Stomach (tissue), 9 donors: ENCODE measurements around the gene RERE. TPM values are rescaled to one million over a fixed set of nuclear protein-coding genes. Genes with fewer than 3 reads are reported as not detected.

Experiments
- DNase-seq, 2 donors: peaks; one replicate each; pipeline versions ENCODE4 v3.0.0 to v3.0.0-alpha.2; 2013 to 2019
- H3K27ac ChIP-seq, 5 donors: fragments of 200-600 bp in 4 of 5; sonication (generic) in 4 of 5; one replicate each; pipeline ENCODE4 v1.5.1; 2013 to 2019; ENCODE audit warnings: mild to moderate bottlenecking in 1 of 5, moderate library complexity in 1 of 5
- H3K27me3 ChIP-seq, 3 donors: fragments of 200-600 bp; sonication (generic); one replicate each; pipeline ENCODE4 v1.5.1; 2017 to 2019; ENCODE audit warnings: mixed run types in 1 of 3
- H3K36me3 ChIP-seq, 4 donors: fragments of 200-600 bp; sonication (generic); 1 replicate in 3 of 4; 2 replicates in 1 of 4; pipeline ENCODE4 v1.5.1; 2016 to 2019
- H3K4me1 ChIP-seq, 4 donors: fragments of 200-600 bp; sonication (generic); one replicate each; pipeline ENCODE4 v1.5.1; 2016 to 2019
- H3K4me3 ChIP-seq, 4 donors: fragments of 200-600 bp; sonication (generic) in 3 of 4; one replicate each; pipeline ENCODE4 v1.5.1; 2016 to 2019; ENCODE audit warnings: mild to moderate bottlenecking in 1 of 4
- H3K9me3 ChIP-seq, 4 donors: fragments of 200-600 bp; sonication (generic); one replicate each; pipeline ENCODE4 v1.5.1; 2016 to 2019
- EP300 ChIP-seq: sonication (generic); formaldehyde crosslinking; IDR thresholded peaks from one replicate; pipeline ENCODE4 v1.6.1; 2017; ENCODE audit warnings: antibody characterized with exemption
- POLR2A ChIP-seq, 4 donors: fragments of 450-650 bp; IDR thresholded peaks; one replicate each; pipeline ENCODE4 v1.6.1; 2016; ENCODE audit warnings: antibody characterized with exemption in 4 of 4, control low read depth in 2 of 4, mild to moderate bottlenecking in 1 of 4, moderate library complexity in 1 of 4
- POLR2AphosphoS5 ChIP-seq, 3 donors: sonication (generic); formaldehyde crosslinking; IDR thresholded peaks; one replicate each; pipeline ENCODE4 v1.6.1; 2016; ENCODE audit warnings: antibody characterized with exemption in 3 of 3
- WGBS, 5 donors: extraction: QIAGEN DNeasy Blood & Tissue Kit in 3 of 5; methylation state at CpG; one replicate each; pipeline versions ENCODE4 v1.1.5 to v1.1.7; 2013 to 2018; 5-methylcytosine and 5-hydroxymethylcytosine counted together
- intact Hi-C: fragments of 100-400 bp; cut with DNase I; formaldehyde crosslinking; loops from one replicate; pipeline ENCODE4 v1.15.1; 2023; ENCODE audit warnings: low total_unique reads
- polyA plus RNA-seq, 3 donors: library from polyadenylated mRNA; stranded (reverse); fragments of 200-250 nt; gene quantifications; one replicate each; pipeline ENCODE4 v1.2.3, GENCODE V29; 2013
- total RNA-seq, 5 donors: library from RNA; depleted of rRNA; stranded (reverse); fragments of >200 nt; gene quantifications; one replicate each; pipeline versions ENCODE4 v1.1.0 to v1.2.3, GENCODE V29; 2014 to 2016
- TF ChIP-seq, protein P1 (sequence below), 7 experiments: fragments of 450-650 bp in 4 of 7; fragments of 200-600 bp in 3 of 7; sonication (generic) in 3 of 7; IDR thresholded peaks; one replicate each; pipeline ENCODE4 v1.5.1; 2016 to 2019; ENCODE audit warnings: antibody characterized with exemption in 7 of 7, control low read depth in 2 of 7, mild to moderate bottlenecking in 1 of 7
- donor health status: healthy with polysubstance abuse.
- donor health status: Bipolar disorder and iron deficiency.
- donor health status: healthy.

The RERE gene
- total and polyA plus RNA-seq, 8 donors, result 15.6 to 198 (median 79.3) TPM

GRCh38 chr1:8632102-8632501 is 185.3 kb downstream of the RERE start:
- Histone ChIP-seq H3K27ac (no peak overlapping the region), H3K9me3 (no peaks in the 10 kb centered on the region), H3K36me3 (peaks cover 0 to 3% (median 0%) of the 10 kb centered on the region in 4 donors), H3K4me1 (peaks cover 15 to 45% (median 33%) of the 10 kb centered on the region in 4 donors), H3K4me3 (no peak overlapping the region), H3K27me3 (no peaks in the 10 kb centered on the region)
- intact Hi-C loops, result no loop called here
- WGBS, 5 donors, result 71 to 80% (median 77%) methylated on average over 4 of the region's 4 CpGs
- TF ChIP-seq EP300 (no peak), POLR2AphosphoS5 (IDR thresholded peaks at IDR 0.05) (no peak), POLR2A (IDR thresholded peaks at IDR 0.05) (no peak)
- TF ChIP-seq, protein P1, sequence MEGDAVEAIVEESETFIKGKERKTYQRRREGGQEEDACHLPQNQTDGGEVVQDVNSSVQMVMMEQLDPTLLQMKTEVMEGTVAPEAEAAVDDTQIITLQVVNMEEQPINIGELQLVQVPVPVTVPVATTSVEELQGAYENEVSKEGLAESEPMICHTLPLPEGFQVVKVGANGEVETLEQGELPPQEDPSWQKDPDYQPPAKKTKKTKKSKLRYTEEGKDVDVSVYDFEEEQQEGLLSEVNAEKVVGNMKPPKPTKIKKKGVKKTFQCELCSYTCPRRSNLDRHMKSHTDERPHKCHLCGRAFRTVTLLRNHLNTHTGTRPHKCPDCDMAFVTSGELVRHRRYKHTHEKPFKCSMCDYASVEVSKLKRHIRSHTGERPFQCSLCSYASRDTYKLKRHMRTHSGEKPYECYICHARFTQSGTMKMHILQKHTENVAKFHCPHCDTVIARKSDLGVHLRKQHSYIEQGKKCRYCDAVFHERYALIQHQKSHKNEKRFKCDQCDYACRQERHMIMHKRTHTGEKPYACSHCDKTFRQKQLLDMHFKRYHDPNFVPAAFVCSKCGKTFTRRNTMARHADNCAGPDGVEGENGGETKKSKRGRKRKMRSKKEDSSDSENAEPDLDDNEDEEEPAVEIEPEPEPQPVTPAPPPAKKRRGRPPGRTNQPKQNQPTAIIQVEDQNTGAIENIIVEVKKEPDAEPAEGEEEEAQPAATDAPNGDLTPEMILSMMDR (IDR thresholded peaks at IDR 0.05), result no peak
- DNase-seq, result no peak

DNA sequence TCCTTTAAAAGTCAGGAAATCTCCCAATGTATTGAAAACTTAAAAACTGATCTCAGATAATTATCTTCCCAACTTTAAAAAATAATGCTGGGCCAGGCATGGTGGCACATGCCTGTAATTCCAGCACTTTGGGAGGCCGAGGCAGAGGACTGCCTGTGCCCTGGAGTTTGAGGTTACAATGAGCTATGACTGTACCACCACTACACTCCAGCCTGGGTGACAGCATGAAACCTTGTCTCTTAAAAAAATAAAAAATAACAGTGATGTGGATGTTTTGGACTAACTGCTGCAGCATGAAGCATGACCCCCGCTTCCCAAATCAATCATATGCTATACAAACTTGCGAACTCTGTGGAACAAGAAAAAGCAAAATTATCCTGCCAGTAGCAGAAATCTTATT is 186.3 kb downstream of the RERE start:
- H3K4me1 ChIP-seq, result peaks cover 22 to 54% (median 42%) of the 10 kb centered on the region in 4 donors
- no peaks in the 10 kb centered on the region for H3K27me3 ChIP-seq
- intact Hi-C loops, result no loop called here
- no peak for DNase-seq
- H3K9me3 ChIP-seq, result no peaks in the 10 kb centered on the region
- H3K27ac ChIP-seq, result no peak overlapping the region
- peaks cover 0 to 3% (median 0%) of the 10 kb centered on the region in 4 donors for H3K36me3 ChIP-seq
- WGBS, 5 donors, result 93 to 99% (median 95%) methylated on average over 3 of the region's 3 CpGs
- TF ChIP-seq POLR2AphosphoS5 (IDR thresholded peaks at IDR 0.05), result no peak
- TF ChIP-seq POLR2A (IDR thresholded peaks at IDR 0.05), result no peak
- TF ChIP-seq, protein P1 (IDR thresholded peaks at IDR 0.05), result no peak
- TF ChIP-seq EP300, result no peak
- no peak overlapping the region for H3K4me3 ChIP-seq

- H3K4me1 ChIP-seq, result peaks cover 25 to 61% (median 46%) of the 10 kb centered on the region in 4 donors
- TF ChIP-seq EP300 (no peak), POLR2AphosphoS5 (IDR thresholded peaks at IDR 0.05) (peak in 1 of 3 donors; percentile 24), POLR2A (IDR thresholded peaks at IDR 0.05) (no peak)
- TF ChIP-seq, protein P1 (IDR thresholded peaks at IDR 0.05), result no peak
- H3K27me3 ChIP-seq, result no peaks in the 10 kb centered on the region
- H3K27ac ChIP-seq, result peak overlapping the region in 1 of 5 donors; percentile 47
- peaks cover 0 to 3% (median 0%) of the 10 kb centered on the region in 4 donors for H3K36me3 ChIP-seq
- intact Hi-C loops, result no loop called here
- no peaks in the 10 kb centered on the region for H3K9me3 ChIP-seq
- H3K4me3 ChIP-seq, result peak overlapping the region in 1 of 4 donors; percentile 2
- peak in 1 of 2 donors; percentile 30 for DNase-seq
- WGBS, 5 donors, result 57 to 69% (median 67%) methylated on average over 7 of the region's 7 CpGs
These were observed 188.0 kb downstream of the RERE start for GRCh38 chr1:8629241-8630091.

DNA sequence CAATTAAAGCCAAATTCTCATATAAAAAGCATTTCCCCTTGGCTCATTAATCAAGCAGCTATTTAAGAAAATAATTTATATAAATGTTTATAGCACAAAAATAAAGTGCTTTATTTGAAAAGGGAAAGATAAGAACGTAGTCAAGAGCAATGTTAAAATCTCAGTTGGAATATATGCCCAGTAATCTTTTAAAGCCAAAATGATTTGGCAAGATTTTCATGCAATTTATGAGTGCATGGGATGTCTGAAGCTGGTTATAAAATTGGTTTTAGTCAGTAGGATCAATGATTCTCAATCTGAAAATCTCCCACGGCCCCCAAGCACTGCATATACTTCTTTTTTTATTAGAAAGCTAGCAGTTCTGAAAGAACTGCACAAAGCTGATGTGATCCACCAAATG is 188.8 kb downstream of the RERE start:
- Histone ChIP-seq H3K4me3 (no peak overlapping the region), H3K9me3 (no peaks in the 10 kb centered on the region), H3K4me1 (peaks cover 25 to 61% (median 46%) of the 10 kb centered on the region in 4 donors), H3K27me3 (no peaks in the 10 kb centered on the region), H3K36me3 (peaks cover 0 to 2% (median 0%) of the 10 kb centered on the region in 4 donors), H3K27ac (peak overlapping the region in 1 of 5 donors; percentile 47)
- WGBS, 5 donors, result 40 to 52% (median 43%) methylated on average over 2 of the region's 2 CpGs
- TF ChIP-seq POLR2AphosphoS5 (IDR thresholded peaks at IDR 0.05), result no peak
- no peak for TF ChIP-seq EP300
- TF ChIP-seq, protein P1 (IDR thresholded peaks at IDR 0.05), result no peak
- TF ChIP-seq POLR2A (IDR thresholded peaks at IDR 0.05), result no peak
- intact Hi-C loops, result no loop called here
- DNase-seq, result no peak
